Testis (tissue), 3 donors: ENCODE measurements around the gene CAPN3. TPM values are rescaled to one million over a fixed set of nuclear protein-coding genes. Genes with fewer than 3 reads are reported as not detected.

Experiments
- DNase-seq: peaks from one replicate; pipeline ENCODE4 v3.0.0-alpha.2; 2019
- H3K27ac ChIP-seq, 2 donors: fragments of 200-600 bp; sonication (generic); one replicate each; pipeline ENCODE4 v1.5.1; 2019
- H3K27me3 ChIP-seq: fragments of 200-600 bp; sonication (generic); one replicate; pipeline ENCODE4 v1.5.1; 2019
- H3K36me3 ChIP-seq: fragments of 200-600 bp; sonication (generic); one replicate; pipeline ENCODE4 v1.5.1; 2017; ENCODE audit warnings: low read depth; ENCODE audit errors: missing control alignments
- H3K4me1 ChIP-seq: fragments of 200-600 bp; sonication (generic); one replicate; pipeline ENCODE4 v1.5.1; 2019
- H3K4me3 ChIP-seq, 2 donors: fragments of 200-600 bp; sonication (generic); one replicate each; pipeline ENCODE4 v1.5.1; 2017 to 2019
- H3K9me3 ChIP-seq: fragments of 200-600 bp; sonication (generic); one replicate; pipeline ENCODE4 v1.5.1; 2017
- POLR2A ChIP-seq: fragments of 450-650 bp; IDR thresholded peaks from one replicate; pipeline ENCODE4 v1.6.1; 2017; ENCODE audit warnings: antibody characterized with exemption, mild to moderate bottlenecking, moderate library complexity
- WGBS, 2 donors: methylation state at CpG; one replicate each; pipeline ENCODE4 v1.1.5; 2018; 5-methylcytosine and 5-hydroxymethylcytosine counted together
- intact Hi-C: fragments of 100-400 bp; cut with DNase I; formaldehyde crosslinking; loops from one replicate; pipeline ENCODE4 v1.15.1; 2023; ENCODE audit warnings: low total_unique reads
- polyA plus RNA-seq: library from polyadenylated mRNA; stranded (reverse); fragments of 350-450 nt; fragmentation: Illumina TruSeq; extraction: RNeasy Lipid Tissue Mini Kit (QIAGEN cat#74804); gene quantifications from one replicate; pipeline ENCODE4 v1.2.3, GENCODE V29; 2014; ENCODE audit warnings: low read depth, low replicate concordance; ENCODE audit not compliant: insufficient read depth
- small RNA-seq, 2 donors: library from RNA; depleted of rRNA; stranded (forward); fragments of <200 nt; gene quantifications; one replicate each; pipeline ENCODE3, GENCODE V24; 2016
- total RNA-seq, 2 donors: library from RNA; depleted of rRNA; stranded (reverse); fragments of >200 nt; gene quantifications; one replicate each; pipeline ENCODE4 v1.2.3, GENCODE V29; 2016
- TF ChIP-seq, protein P1 (sequence below), 3 experiments: fragments of 450-650 bp in 2 of 3; fragments of 200-600 bp in 1 of 3; sonication (generic) in 1 of 3; IDR thresholded peaks; one replicate each; pipeline ENCODE4 v1.5.1; 2016 to 2019; ENCODE audit warnings: antibody characterized with exemption in 3 of 3, mild to moderate bottlenecking in 2 of 3, moderate library complexity in 1 of 3

CAPN3 gene
- total and polyA plus RNA-seq, 3 donors from 2014 or later: 33.6 to 60.4 (median 53.0) TPM

DNA sequence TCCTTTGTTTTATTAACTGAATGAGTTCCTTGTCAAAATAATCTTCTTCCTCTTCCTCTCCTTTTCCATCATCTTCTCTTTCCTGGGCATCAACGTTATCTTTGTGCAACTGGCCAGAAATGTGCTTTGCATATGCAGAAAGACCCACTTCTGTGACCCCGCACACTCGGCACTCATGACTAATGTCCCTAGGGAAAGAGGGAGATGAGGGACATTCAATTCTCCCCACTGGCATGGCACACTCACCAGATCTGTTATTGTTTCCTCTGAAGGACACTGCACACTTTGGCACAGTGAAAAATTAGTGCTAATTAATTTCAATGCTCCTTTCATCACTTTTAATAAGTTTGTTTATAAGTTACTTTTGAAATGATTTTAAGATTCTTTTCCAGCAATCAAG is 97.7 kb downstream of the CAPN3 start:
- DNase-seq: no peak

DNA sequence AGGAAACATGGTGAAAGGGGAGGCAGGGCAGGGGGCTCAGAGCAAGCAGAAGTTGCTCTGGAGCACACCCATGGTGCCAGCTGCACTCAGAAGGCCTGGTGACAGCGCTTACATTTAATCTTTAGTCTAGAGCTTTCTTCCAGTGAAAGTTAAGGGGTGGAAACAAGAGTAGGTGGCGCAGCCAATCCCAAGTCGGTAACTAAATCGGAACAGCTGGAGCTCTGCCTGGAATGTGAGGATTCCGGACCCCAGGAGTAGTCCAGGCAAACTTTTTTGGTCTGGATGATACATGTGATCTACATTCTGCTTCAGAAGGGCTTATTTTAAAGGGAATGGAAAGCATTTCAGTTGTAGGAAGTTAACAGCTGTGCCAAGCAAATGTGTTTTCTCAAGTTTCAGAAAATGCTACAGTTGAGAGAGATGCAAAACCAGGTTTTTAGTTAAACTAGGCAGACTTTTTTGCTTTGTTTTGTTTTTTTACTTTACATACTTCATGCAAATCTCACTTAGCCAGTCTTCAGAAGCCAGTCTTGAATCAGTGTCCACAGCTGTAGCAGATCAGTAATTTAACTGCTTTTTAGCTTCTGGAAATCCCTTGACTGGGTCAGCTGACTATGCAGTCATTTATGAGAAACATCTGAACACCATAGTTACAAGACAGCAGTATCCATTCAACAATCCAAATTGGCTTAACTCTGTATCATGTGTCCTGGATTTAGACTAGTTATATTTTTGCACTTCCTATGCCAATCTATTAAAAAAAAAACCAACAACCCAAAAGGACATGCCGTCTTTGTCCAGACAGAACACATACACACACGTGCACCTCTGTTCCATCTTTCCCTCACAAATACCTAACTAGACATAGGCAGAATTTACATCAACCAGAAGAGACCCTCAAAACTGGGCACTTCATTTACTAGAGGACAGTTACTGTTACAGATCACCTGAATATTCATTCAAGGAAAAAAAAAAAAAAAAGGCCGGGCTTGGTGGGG is 98.4 kb downstream of the CAPN3 start:
- peak; percentile 86 for DNase-seq
- Histone ChIP-seq H3K4me3 (no peak overlapping the region), H3K27me3 (no peaks in the 10 kb centered on the region), H3K9me3 (no peaks in the 10 kb centered on the region), H3K4me1 (peaks cover 26% of the 10 kb centered on the region), H3K27ac (peak overlapping the region; percentile 56 to 87), H3K36me3 (no peaks in the 10 kb centered on the region)
- WGBS, 2 donors: 27 to 53% methylated on average over 8 of the region's 8 CpGs
- intact Hi-C loops: no loop called here
- TF ChIP-seq, protein P1, sequence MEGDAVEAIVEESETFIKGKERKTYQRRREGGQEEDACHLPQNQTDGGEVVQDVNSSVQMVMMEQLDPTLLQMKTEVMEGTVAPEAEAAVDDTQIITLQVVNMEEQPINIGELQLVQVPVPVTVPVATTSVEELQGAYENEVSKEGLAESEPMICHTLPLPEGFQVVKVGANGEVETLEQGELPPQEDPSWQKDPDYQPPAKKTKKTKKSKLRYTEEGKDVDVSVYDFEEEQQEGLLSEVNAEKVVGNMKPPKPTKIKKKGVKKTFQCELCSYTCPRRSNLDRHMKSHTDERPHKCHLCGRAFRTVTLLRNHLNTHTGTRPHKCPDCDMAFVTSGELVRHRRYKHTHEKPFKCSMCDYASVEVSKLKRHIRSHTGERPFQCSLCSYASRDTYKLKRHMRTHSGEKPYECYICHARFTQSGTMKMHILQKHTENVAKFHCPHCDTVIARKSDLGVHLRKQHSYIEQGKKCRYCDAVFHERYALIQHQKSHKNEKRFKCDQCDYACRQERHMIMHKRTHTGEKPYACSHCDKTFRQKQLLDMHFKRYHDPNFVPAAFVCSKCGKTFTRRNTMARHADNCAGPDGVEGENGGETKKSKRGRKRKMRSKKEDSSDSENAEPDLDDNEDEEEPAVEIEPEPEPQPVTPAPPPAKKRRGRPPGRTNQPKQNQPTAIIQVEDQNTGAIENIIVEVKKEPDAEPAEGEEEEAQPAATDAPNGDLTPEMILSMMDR (IDR thresholded peaks at IDR 0.05): no peak
- TF ChIP-seq POLR2A: no peak

More for the DNA sequence above, 97.7 kb downstream of the CAPN3 start:
- no peak overlapping the region for H3K4me3 ChIP-seq
- H3K9me3 ChIP-seq: no peaks in the 10 kb centered on the region
- intact Hi-C loops: no loop called here
- H3K36me3 ChIP-seq: no peaks in the 10 kb centered on the region
- H3K4me1 ChIP-seq: peaks cover 26% of the 10 kb centered on the region
- peak overlapping the region; percentile 56 to 87 for H3K27ac ChIP-seq
- WGBS, 2 donors: 35 to 44% methylated on average over 3 of the region's 3 CpGs
- no peak for TF ChIP-seq POLR2A
- TF ChIP-seq, protein P1 (IDR thresholded peaks at IDR 0.05): no peak
- H3K27me3 ChIP-seq: no peaks in the 10 kb centered on the region

DNA sequence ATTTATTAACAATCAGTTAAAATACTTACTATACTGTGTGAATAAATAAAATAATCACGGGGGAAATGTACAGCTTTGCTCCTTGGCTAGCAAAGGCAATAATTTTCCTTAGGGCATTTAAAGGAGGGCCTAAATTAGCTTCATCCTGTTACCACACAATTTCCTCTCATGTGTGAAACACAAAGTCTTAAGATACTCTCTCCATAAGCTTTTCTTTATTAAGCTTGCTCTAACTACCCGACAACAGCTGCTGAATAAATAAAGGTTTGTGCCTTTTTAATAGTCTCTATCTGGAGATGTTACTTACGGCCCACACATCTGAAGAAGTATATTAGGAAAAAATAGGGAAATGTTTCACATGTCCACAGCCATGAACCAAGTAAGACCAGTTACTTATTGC is 102.0 kb downstream of the CAPN3 start:
- Histone ChIP-seq H3K4me3 (no peak overlapping the region), H3K27ac (peak overlapping the region in 1 of 2 donors; percentile 3), H3K36me3 (no peaks in the 10 kb centered on the region), H3K4me1 (peaks cover 30% of the 10 kb centered on the region), H3K27me3 (no peaks in the 10 kb centered on the region), H3K9me3 (no peaks in the 10 kb centered on the region)
- DNase-seq: no peak
- TF ChIP-seq POLR2A: no peak
- TF ChIP-seq, protein P1 (IDR thresholded peaks at IDR 0.05): no peak
- 61 to 63% methylated on average over 3 of the region's 3 CpGs for WGBS, 2 donors
- intact Hi-C loops: no loop called here

Small RNA genes within 50 kb of the gene (small RNA-seq; reads per million reads assigned to genes)
- 0 reads per million in 2 donors for gene RNU6-188P

Other genes with a start within 250 kb of the CAPN3 start
- gene PLA2G4F, start 202.9 kb upstream of the CAPN3 start, total RNA-seq: under 1 TPM; 0.12 to 0.31 TPM
- gene PLA2G4F, start 202.9 kb upstream of the CAPN3 start, polyA plus RNA-seq: 0.15 TPM
- 100 to 1,000 TPM; 120 to 135 TPM for gene VPS39, start 151.2 kb upstream of the CAPN3 start, total RNA-seq
- gene VPS39, start 151.2 kb upstream of the CAPN3 start, polyA plus RNA-seq: 71.8 TPM
- gene GANC, start 86.3 kb upstream of the CAPN3 start, total RNA-seq: 10 to 100 TPM; 54.8 to 63.4 TPM
- gene GANC, start 86.3 kb upstream of the CAPN3 start, polyA plus RNA-seq: 37.6 TPM
- 10 to 100 TPM; 79.5 to 92.9 TPM for gene TMEM87A, start 86.1 kb upstream of the CAPN3 start, total RNA-seq
- gene TMEM87A, start 86.1 kb upstream of the CAPN3 start, polyA plus RNA-seq: 64.2 TPM
- gene ZNF106, start 131.6 kb downstream of the CAPN3 start, total RNA-seq: 10 to 100 TPM; 84.4 to 95.4 TPM
- gene ZNF106, start 131.6 kb downstream of the CAPN3 start, polyA plus RNA-seq: 51.4 TPM
- gene SNAP23, start 136.1 kb downstream of the CAPN3 start, total RNA-seq: 100 to 1,000 TPM in 1 of 2 donors, 10 to 100 TPM in 1; 99.4 to 101 TPM
- 114 TPM for gene SNAP23, start 136.1 kb downstream of the CAPN3 start, polyA plus RNA-seq
- gene LRRC57, start 189.3 kb downstream of the CAPN3 start, total RNA-seq: 10 to 100 TPM; 26.7 to 35.4 TPM
- 15.5 TPM for gene LRRC57, start 189.3 kb downstream of the CAPN3 start, polyA plus RNA-seq
- gene HAUS2, start 189.3 kb downstream of the CAPN3 start, total RNA-seq: 10 to 100 TPM; 24.4 to 33.5 TPM
- gene HAUS2, start 189.3 kb downstream of the CAPN3 start, polyA plus RNA-seq: 21.5 TPM
- gene STARD9, start 216.1 kb downstream of the CAPN3 start, total RNA-seq: 100 to 1,000 TPM; 132 to 137 TPM
- 41.1 TPM for gene STARD9, start 216.1 kb downstream of the CAPN3 start, polyA plus RNA-seq